ENCODE results near the gene MMS19. TPM values are rescaled to one million over a fixed set of nuclear protein-coding genes. Genes with fewer than 3 reads are reported as not detected.

MMS19 gene
- 64.1 and 82.0 TPM in 2 replicates for total RNA-seq

GRCh38 chr10:97498076-97498840 is at the start of gene MMS19:
MMS19 (minus strand) TSS chr10:97498422; CDS start chr10:97498384, 38 bp downstream.
- TF ChIP-seq CTCF (IDR thresholded peaks at IDR 0.05; ENCODE audit: insufficient read depth, low read depth, low read length): no peak
- H3K4me3 ChIP-seq (ENCODE audit: low read depth, low read length): peak within 1 kb of the TSS; percentile 100
- peak; percentile 98 for DNase-seq (ENCODE audit: low read depth)

- DNase-seq (ENCODE audit: low read depth): no peak
- H3K4me3 ChIP-seq (ENCODE audit: low read depth, low read length): no peak overlapping the region
- TF ChIP-seq CTCF (IDR thresholded peaks at IDR 0.05; ENCODE audit: insufficient read depth, low read depth, low read length): no peak
These were observed 49.7 kb upstream of the MMS19 start for GRCh38 chr10:97547962-97548361.

DNA sequence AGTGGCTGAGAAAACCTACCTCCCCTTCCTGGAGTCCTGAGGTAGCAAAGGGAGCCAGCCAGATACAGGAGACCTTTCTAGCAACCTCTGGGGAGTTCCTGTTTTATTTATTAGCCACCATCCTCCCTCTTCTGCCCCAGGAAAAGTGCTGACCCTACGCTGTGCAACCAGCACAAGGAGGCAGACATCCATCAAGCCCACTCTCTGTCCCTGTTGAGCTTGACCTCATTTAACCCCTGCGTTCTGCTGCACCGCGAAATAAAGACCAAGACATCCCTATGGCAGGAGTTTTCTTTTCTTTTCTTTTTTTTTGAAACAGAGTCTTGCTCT is 49.0 kb upstream of the MMS19 start:
- TF ChIP-seq CTCF (IDR thresholded peaks at IDR 0.05; ENCODE audit: insufficient read depth, low read depth, low read length): no peak
- no peak for DNase-seq (ENCODE audit: low read depth)
- H3K4me3 ChIP-seq (ENCODE audit: low read depth, low read length): no peak overlapping the region

- no peak for TF ChIP-seq CTCF (IDR thresholded peaks at IDR 0.05; ENCODE audit: insufficient read depth, low read depth, low read length)
- DNase-seq (ENCODE audit: low read depth): no peak
- H3K4me3 ChIP-seq (ENCODE audit: low read depth, low read length): no peak overlapping the region
These were observed 48.4 kb upstream of the MMS19 start for GRCh38 chr10:97546456-97547270.

DNA sequence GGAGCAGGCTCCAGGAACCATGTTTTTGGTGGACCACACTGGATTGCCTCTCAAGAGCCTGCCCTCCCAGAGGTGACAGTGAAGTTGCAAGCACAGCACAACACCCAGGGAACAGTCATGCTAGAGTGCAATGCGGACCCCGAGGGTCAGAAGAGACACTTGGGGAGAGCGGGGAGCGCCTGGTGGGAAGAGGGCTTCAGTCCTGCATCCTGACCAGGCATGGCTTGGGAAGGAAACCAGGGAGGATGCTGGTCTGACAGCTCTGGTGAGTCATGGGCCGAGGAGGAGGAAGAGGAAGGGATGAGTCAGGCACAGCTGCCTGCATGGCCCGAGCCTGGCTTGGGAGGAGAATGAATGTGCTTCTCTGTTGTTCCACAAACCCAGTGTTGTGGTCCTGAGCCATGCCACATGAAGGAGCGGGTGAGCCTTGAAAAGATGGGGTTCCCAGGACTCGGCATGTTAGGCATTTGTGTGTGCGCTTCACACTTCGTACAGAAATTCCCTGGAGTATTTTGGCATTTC is 44.9 kb upstream of the MMS19 start:
- H3K4me3 ChIP-seq (ENCODE audit: low read depth, low read length): no peak overlapping the region
- TF ChIP-seq CTCF (IDR thresholded peaks at IDR 0.05; ENCODE audit: insufficient read depth, low read depth, low read length): no peak
- peak; percentile 92 for DNase-seq (ENCODE audit: low read depth)

DNA sequence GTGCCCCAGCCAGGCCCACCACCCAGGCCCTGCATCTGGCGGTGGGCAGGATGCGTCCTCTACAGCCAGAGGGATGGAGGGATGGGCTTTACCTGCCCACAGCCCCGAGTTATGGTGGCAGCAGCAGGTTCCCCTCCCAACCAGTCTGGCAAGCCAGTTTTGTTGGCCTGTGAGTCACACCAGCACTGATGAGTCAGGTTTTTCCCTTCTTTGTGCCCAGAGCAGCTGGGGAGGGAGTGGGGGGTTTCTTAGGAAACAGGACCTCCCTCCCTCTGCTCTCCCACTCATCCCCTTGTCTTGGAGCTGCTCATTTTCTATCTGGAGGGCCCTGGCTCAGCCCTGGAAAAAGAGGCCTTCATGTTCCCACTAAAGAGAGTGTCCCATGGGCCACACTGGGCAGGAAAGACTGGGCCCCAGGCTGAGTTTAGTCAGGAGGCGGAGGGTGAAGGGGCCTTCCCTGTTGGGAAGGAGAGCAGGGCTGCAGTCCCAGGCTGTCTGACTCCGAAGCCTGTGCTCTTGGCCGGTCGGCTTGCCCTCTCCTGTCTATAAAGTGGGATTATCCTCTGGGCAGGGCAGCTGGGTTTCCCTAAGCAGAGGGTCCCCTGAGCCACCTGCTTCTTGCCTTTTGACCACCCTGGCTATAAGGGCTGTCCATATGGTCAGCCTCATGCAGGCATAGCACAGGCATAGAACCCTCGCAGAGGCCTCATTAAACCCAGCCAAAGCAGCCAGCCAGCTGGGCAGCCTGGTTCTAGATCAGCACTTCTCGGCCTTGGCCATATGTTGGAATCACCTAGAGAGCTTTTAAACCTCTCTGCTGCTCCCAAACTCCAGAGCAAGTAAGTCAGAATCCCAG is 44.2 kb upstream of the MMS19 start:
- H3K4me3 ChIP-seq (ENCODE audit: low read depth, low read length): no peak overlapping the region
- peak; percentile 93 for DNase-seq (ENCODE audit: low read depth)
- no peak for TF ChIP-seq CTCF (IDR thresholded peaks at IDR 0.05; ENCODE audit: insufficient read depth, low read depth, low read length)

All from fibroblast of villous mesenchyme (primary cell).